Liver (tissue), 9 donors: ENCODE measurements around the gene MAP3K19. TPM values are rescaled to one million over a fixed set of nuclear protein-coding genes. Genes with fewer than 3 reads are reported as not detected.

ENCODE experiments used
- DNase-seq: peaks from one replicate; pipeline ENCODE4 v3.0.0-alpha.2; 2017; ENCODE audit warnings: low spot score
- H3K27ac ChIP-seq, 2 donors: one replicate each; pipeline ENCODE4 v1.7.0; 2013; ENCODE audit warnings: inconsistent platforms in 2 of 2, low read length in 2 of 2, control low read depth in 1 of 2, low read depth in 1 of 2, mild to moderate bottlenecking in 1 of 2
- H3K27me3 ChIP-seq, 4 donors: one replicate each; pipeline versions ENCODE4 v1.6.1 to v1.7.0; 2013; ENCODE audit warnings: low read length in 3 of 4, inconsistent platforms in 1 of 4, mild to moderate bottlenecking in 1 of 4, moderate library complexity in 1 of 4; ENCODE audit not compliant: control insufficient read depth in 4 of 4, insufficient read depth in 4 of 4
- H3K36me3 ChIP-seq, 4 donors: one replicate each; pipeline versions ENCODE4 v1.6.1 to v1.7.0; 2013; ENCODE audit warnings: low read length in 3 of 4, mild to moderate bottlenecking in 3 of 4, low read depth in 1 of 4, moderate library complexity in 1 of 4; ENCODE audit not compliant: control insufficient read depth in 4 of 4, insufficient read depth in 3 of 4
- H3K4me1 ChIP-seq, 4 donors: one replicate each; pipeline versions ENCODE4 v1.6.1 to v1.7.0; 2013; ENCODE audit warnings: low read length in 3 of 4, mild to moderate bottlenecking in 3 of 4, moderate library complexity in 1 of 4; ENCODE audit not compliant: control insufficient read depth in 4 of 4, insufficient read depth in 4 of 4
- H3K4me3 ChIP-seq, 3 donors: one replicate each; pipeline versions ENCODE4 v1.6.1 to v1.7.0; 2013; ENCODE audit warnings: low read length in 3 of 3, control low read depth in 1 of 3, low read depth in 1 of 3, mild to moderate bottlenecking in 1 of 3
- H3K9ac ChIP-seq, 2 donors: one replicate each; pipeline ENCODE4 v1.7.0; 2013; ENCODE audit warnings: low read length in 2 of 2, mild to moderate bottlenecking in 2 of 2, moderate library complexity in 2 of 2, control low read depth in 1 of 2, low read depth in 1 of 2
- H3K9me3 ChIP-seq, 4 donors: one replicate each; pipeline versions ENCODE4 v1.6.1 to v1.7.0; 2013; ENCODE audit warnings: low read length in 3 of 4; ENCODE audit not compliant: control insufficient read depth in 4 of 4
- EGR1 ChIP-seq, 2 donors: IDR thresholded peaks; 2 replicates each; pipeline ENCODE4 v1.6.1; 2016 to 2018; ENCODE audit warnings: antibody characterized with exemption in 2 of 2, low read depth in 2 of 2
- FOXA1 ChIP-seq: IDR thresholded peaks from 2 replicates; pipeline ENCODE4 v1.6.1; 2016; ENCODE audit warnings: antibody characterized with exemption
- FOXA2 ChIP-seq: IDR thresholded peaks from 2 replicates; pipeline ENCODE4 v1.6.1; 2016; ENCODE audit warnings: antibody characterized with exemption
- GABPA ChIP-seq, 2 donors: IDR thresholded peaks in 1 of 2; conservative IDR thresholded peaks in 1 of 2; 2 replicates each; pipeline ENCODE4 v1.6.1; 2016; ENCODE audit warnings: antibody characterized with exemption in 2 of 2, mild to moderate bottlenecking in 1 of 2, moderate library complexity in 1 of 2
- HNF4A ChIP-seq, 2 donors: conservative IDR thresholded peaks; 2 replicates each; pipeline ENCODE4 v1.6.1; 2016; ENCODE audit warnings: antibody characterized with exemption in 2 of 2, mild to moderate bottlenecking in 2 of 2
- JUND ChIP-seq, 2 donors: IDR thresholded peaks; 2 replicates each; pipeline ENCODE4 v1.6.1; 2016; ENCODE audit warnings: antibody characterized with exemption in 2 of 2
- NR2F2 ChIP-seq: IDR thresholded peaks from 2 replicates; pipeline ENCODE4 v1.6.1; 2016; ENCODE audit warnings: antibody characterized with exemption
- RAD21 ChIP-seq, 2 donors: IDR thresholded peaks; 2 replicates each; pipeline ENCODE4 v1.6.1; 2016; ENCODE audit warnings: antibody characterized with exemption in 2 of 2, mild to moderate bottlenecking in 2 of 2
- REST ChIP-seq: IDR thresholded peaks from 2 replicates; pipeline ENCODE4 v1.6.1; 2016; ENCODE audit warnings: antibody characterized with exemption, mild to moderate bottlenecking
- RXRA ChIP-seq, 2 donors: IDR thresholded peaks; 2 replicates each; pipeline ENCODE4 v1.6.1; 2017 to 2018; ENCODE audit warnings: antibody characterized with exemption in 2 of 2, mild to moderate bottlenecking in 1 of 2
- SP1 ChIP-seq: IDR thresholded peaks from 2 replicates; pipeline ENCODE4 v1.6.1; 2018; ENCODE audit warnings: antibody characterized with exemption, mild to moderate bottlenecking
- TAF1 ChIP-seq: conservative IDR thresholded peaks from 2 replicates; pipeline ENCODE4 v1.6.1; 2016; ENCODE audit warnings: antibody characterized with exemption, mild to moderate bottlenecking
- YY1 ChIP-seq: IDR thresholded peaks from 2 replicates; pipeline ENCODE4 v1.6.1; 2016; ENCODE audit warnings: antibody characterized with exemption, mild to moderate bottlenecking
- WGBS: extraction: QIAGEN DNeasy Blood & Tissue Kit; methylation state at CpG from one replicate; pipeline ENCODE4 v1.1.7; 2013; 5-methylcytosine and 5-hydroxymethylcytosine counted together
- polyA plus RNA-seq, 2 donors: library from polyadenylated mRNA; stranded (reverse) in 1 of 2; unstranded in 1 of 2; fragments of 200-250 nt in 1 of 2; fragments of >200 nt in 1 of 2; fragmentation: Nextera tagmentation in 1 of 2; extraction: Ambion mirVana in 1 of 2; gene quantifications; one replicate each; pipeline versions ENCODE4 v1.2.1 to v1.2.3, GENCODE V29; 2013 to 2015
- total RNA-seq, 2 donors: library from RNA; depleted of rRNA; stranded (reverse); fragments of >200 nt; gene quantifications; one replicate each; pipeline ENCODE4 v1.2.3, GENCODE V29; 2014
- TF ChIP-seq, protein P1 (sequence below): IDR thresholded peaks from 2 replicates; pipeline ENCODE4 v1.6.1; 2016; ENCODE audit warnings: antibody characterized with exemption
- TF ChIP-seq, protein P2 (sequence below): IDR thresholded peaks from 2 replicates; pipeline ENCODE4 v1.6.1; 2016; ENCODE audit warnings: antibody characterized with exemption
- donor health status: healthy.
- donor health status: healthy.
- donor health status: healthy.
- donor health status: healthy.
- donor health status: healthy.

MAP3K19 gene
- total RNA-seq (not detected), polyA plus RNA-seq (not detected)

DNA sequence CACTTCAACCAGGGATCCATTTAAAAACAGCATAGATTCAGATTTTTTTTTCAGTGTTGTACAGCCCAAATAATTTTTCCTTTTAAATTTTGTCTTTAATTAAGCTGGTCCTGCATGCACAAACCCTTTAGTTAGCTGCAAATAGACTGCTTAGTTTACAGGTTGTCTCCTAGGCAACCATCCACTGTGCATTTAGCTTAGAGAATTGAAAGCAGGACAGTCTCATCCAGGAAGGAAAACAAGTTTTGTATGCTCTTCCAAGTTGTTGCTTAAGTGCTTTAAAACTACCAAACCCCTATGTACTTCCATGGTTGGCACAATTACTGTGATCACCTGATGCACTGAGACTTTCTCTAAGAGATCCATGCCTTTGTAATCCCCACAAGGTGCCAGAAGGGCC lies at the start of gene MAP3K19:
Gene MAP3K19 (minus strand): TSS at position 148 of the 400 bp plus-strand sequence. CDS start 22,800 bp downstream, outside the sequence.
- H3K4me3 ChIP-seq: no peak within 1 kb of the TSS
- H3K27ac ChIP-seq: no peak within 1 kb of the TSS
- H3K4me1 ChIP-seq: peaks cover 0 to 3% (median 0%) of the 10 kb centered on the region in 4 donors
- H3K9ac ChIP-seq: no peak within 1 kb of the TSS
- no peaks in the 10 kb centered on the region for H3K27me3 ChIP-seq
- H3K36me3 ChIP-seq: no peaks in the 10 kb centered on the region
- H3K9me3 ChIP-seq: no peaks in the 10 kb centered on the region
- no peak for DNase-seq
- TF ChIP-seq JUND (IDR thresholded peaks at IDR 0.05) (no peak), SP1 (no peak), HNF4A (conservative IDR thresholded peaks at IDR 0.05) (no peak), FOXA1 (no peak), RAD21 (IDR thresholded peaks at IDR 0.05) (no peak), RXRA (IDR thresholded peaks at IDR 0.05) (no peak), GABPA (IDR thresholded peaks at IDR 0.05 in 1 of 2, conservative IDR thresholded peaks at IDR 0.05 in 1 of 2) (no peak), TAF1 (no peak), FOXA2 (no peak), REST (no peak), YY1 (no peak), NR2F2 (no peak), EGR1 (IDR thresholded peaks at IDR 0.05; ENCODE audit: low read depth in 2 of 2) (no peak)
- TF ChIP-seq, protein P1, sequence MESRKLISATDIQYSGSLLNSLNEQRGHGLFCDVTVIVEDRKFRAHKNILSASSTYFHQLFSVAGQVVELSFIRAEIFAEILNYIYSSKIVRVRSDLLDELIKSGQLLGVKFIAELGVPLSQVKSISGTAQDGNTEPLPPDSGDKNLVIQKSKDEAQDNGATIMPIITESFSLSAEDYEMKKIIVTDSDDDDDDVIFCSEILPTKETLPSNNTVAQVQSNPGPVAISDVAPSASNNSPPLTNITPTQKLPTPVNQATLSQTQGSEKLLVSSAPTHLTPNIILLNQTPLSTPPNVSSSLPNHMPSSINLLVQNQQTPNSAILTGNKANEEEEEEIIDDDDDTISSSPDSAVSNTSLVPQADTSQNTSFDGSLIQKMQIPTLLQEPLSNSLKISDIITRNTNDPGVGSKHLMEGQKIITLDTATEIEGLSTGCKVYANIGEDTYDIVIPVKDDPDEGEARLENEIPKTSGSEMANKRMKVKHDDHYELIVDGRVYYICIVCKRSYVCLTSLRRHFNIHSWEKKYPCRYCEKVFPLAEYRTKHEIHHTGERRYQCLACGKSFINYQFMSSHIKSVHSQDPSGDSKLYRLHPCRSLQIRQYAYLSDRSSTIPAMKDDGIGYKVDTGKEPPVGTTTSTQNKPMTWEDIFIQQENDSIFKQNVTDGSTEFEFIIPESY: no peak

DNA sequence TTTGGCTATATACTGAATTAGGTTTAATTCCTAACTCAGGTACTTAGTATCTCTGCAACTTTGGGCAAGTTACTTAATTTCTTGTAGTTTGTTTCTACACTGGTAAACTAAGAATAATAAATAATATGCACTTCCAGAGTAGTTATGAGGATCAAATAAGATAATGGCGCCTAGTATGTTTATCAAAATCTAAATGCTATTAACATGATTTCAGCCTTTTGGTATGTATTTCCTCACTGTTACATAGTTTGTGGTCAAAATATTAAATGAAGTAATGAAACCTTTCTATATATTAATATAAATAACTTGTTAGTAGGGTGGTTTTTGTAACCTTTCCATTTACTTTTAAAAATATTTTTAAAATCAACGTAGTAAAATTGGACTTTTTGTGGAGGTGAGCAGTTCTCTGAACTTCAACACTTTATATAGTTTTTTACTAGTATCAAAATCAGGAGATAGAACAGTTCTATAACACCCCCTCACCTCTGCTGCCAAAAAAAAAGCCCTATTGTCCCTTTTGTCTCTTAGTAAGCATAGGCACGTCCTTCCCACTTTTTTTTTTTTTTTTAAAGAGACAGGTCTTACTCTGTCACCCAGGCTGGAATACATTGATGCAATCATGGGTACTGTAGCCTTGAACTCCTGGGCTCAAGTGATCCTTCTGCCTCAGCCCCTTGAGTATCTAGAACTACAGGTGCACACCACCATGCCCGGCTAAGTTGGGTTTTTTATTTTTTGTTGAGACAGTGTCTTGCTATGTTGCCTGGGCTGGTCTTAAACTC lies 49.6 kb upstream of the MAP3K19 start:
- peaks cover 0 to 6% (median 4%) of the 10 kb centered on the region in 4 donors for H3K4me1 ChIP-seq
- no peak overlapping the region for H3K9ac ChIP-seq
- H3K27me3 ChIP-seq: no peaks in the 10 kb centered on the region
- TF ChIP-seq RAD21 (IDR thresholded peaks at IDR 0.05) (no peak), EGR1 (IDR thresholded peaks at IDR 0.05; ENCODE audit: low read depth in 2 of 2) (no peak), JUND (IDR thresholded peaks at IDR 0.05) (no peak), GABPA (IDR thresholded peaks at IDR 0.05 in 1 of 2, conservative IDR thresholded peaks at IDR 0.05 in 1 of 2) (no peak), REST (no peak)
- TF ChIP-seq, protein P1: no peak
- TF ChIP-seq, protein P2, sequence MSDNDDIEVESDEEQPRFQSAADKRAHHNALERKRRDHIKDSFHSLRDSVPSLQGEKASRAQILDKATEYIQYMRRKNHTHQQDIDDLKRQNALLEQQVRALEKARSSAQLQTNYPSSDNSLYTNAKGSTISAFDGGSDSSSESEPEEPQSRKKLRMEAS: no peak
- no peak overlapping the region for H3K4me3 ChIP-seq
- WGBS: 87% methylated on average over 4 of the region's 4 CpGs
- no peak overlapping the region for H3K27ac ChIP-seq
- H3K9me3 ChIP-seq: no peaks in the 10 kb centered on the region
- H3K36me3 ChIP-seq: peaks cover 2 to 14% (median 9%) of the 10 kb centered on the region in 4 donors
- DNase-seq: no peak
